Neural cell (in vitro differentiated cells): ENCODE results near the gene ZNF438. TPM values are rescaled to one million over a fixed set of nuclear protein-coding genes. Genes with fewer than 3 reads are reported as not detected.

ENCODE experiments used
- H2AFZ ChIP-seq: fragments of 200-600, 300-800 bp; sonication (generic), shearing (Covaris generic); 2 replicates; pipeline ENCODE4 v1.6.0; 2014; ENCODE audit warnings: low read depth, mild to moderate bottlenecking, antibody characterized with exemption, low read length, moderate library complexity
- H3F3A ChIP-seq: fragments of 200-600 bp; shearing (Covaris generic); 2 replicates; pipeline ENCODE4 v1.6.1; 2016; ENCODE audit warnings: mild to moderate bottlenecking, moderate library complexity, mixed read lengths, antibody characterized with exemption, low read length; ENCODE audit not compliant: insufficient read depth, poor library complexity, severe bottlenecking
- H3K27ac ChIP-seq: fragments of 200-600, 300-800 bp; sonication (generic), shearing (Covaris generic); 2 replicates; pipeline ENCODE4 v1.5.1; 2014; ENCODE audit warnings: mild to moderate bottlenecking, low read length, moderate library complexity
- H3K27me3 ChIP-seq: fragments of 300-800, 200-600 bp; sonication (generic), shearing (Covaris generic); 2 replicates; pipeline ENCODE4 v1.6.0; 2014; ENCODE audit warnings: mild to moderate bottlenecking, low read depth, low read length, moderate library complexity; ENCODE audit not compliant: insufficient read depth
- H3K36me3 ChIP-seq: fragments of 300-800, 200-600 bp; sonication (generic), shearing (Covaris generic); 2 replicates; pipeline ENCODE4 v1.5.1; 2014; ENCODE audit warnings: mild to moderate bottlenecking, antibody characterized with exemption, low read length, moderate library complexity; ENCODE audit not compliant: insufficient read depth
- H3K4me2 ChIP-seq: fragments of 300-800, 200-600 bp; sonication (generic), shearing (Covaris generic); 2 replicates; pipeline ENCODE4 v1.6.0; 2014; ENCODE audit warnings: mild to moderate bottlenecking, low read length
- H3K4me3 ChIP-seq: fragments of 300-800, 200-600 bp; sonication (generic), shearing (Covaris generic); 2 replicates; pipeline ENCODE4 v1.5.1; 2014; ENCODE audit warnings: mild to moderate bottlenecking, low read length, moderate library complexity
- H3K79me2 ChIP-seq: fragments of 200-600 bp; shearing (Covaris generic); replicated peaks from 2 replicates; pipeline ENCODE4 v1.6.0; 2014; ENCODE audit warnings: mild to moderate bottlenecking, low read length, moderate library complexity; ENCODE audit not compliant: insufficient read depth
- H3K9ac ChIP-seq: fragments of 300-800, 200-600 bp; sonication (generic), shearing (Covaris generic); 2 replicates; pipeline ENCODE4 v1.6.1; 2016; ENCODE audit warnings: mild to moderate bottlenecking, low read length, mixed read lengths
- H3K9me2 ChIP-seq: fragments of 200-600 bp; shearing (Covaris generic); 2 replicates; pipeline ENCODE4 v1.6.1; 2016; ENCODE audit warnings: mild to moderate bottlenecking, low read length, mixed read lengths; ENCODE audit not compliant: insufficient read depth
- H3K9me3 ChIP-seq: fragments of 200-600, 300-800 bp; sonication (generic), shearing (Covaris generic); 2 replicates; pipeline ENCODE4 v1.6.1; 2016; ENCODE audit warnings: mild to moderate bottlenecking, mixed run types, low read length, moderate library complexity, mixed read lengths
- H4K20me1 ChIP-seq: fragments of 200-600 bp; shearing (Covaris generic); 2 replicates; pipeline ENCODE4 v1.6.1; 2016; ENCODE audit warnings: mild to moderate bottlenecking, mixed run types; ENCODE audit not compliant: insufficient read depth
- CTCF ChIP-seq: fragments of 450-650 bp; IDR thresholded peaks from 2 replicates; pipeline ENCODE4 v1.5.1; 2014; ENCODE audit warnings: antibody characterized with exemption, mild to moderate bottlenecking, moderate library complexity; ENCODE audit not compliant: poor library complexity, severe bottlenecking
- EP300 ChIP-seq: fragments of 450-650 bp; conservative IDR thresholded peaks from 2 replicates; pipeline ENCODE4 v1.6.1; 2014; ENCODE audit warnings: antibody characterized with exemption, mild to moderate bottlenecking, moderate library complexity; ENCODE audit not compliant: poor library complexity, severe bottlenecking
- EZH2 ChIP-seq: fragments of 200-600, 300-800 bp; shearing (Covaris generic), sonication (generic); IDR thresholded peaks from 2 replicates; pipeline ENCODE4 v1.6.1; 2014; ENCODE audit warnings: antibody characterized with exemption, low read length, borderline replicate concordance, mild to moderate bottlenecking; ENCODE audit not compliant: insufficient read depth, poor library complexity, severe bottlenecking
- MXI1 ChIP-seq: fragments of 450-650 bp; conservative IDR thresholded peaks from 2 replicates; pipeline ENCODE4 v1.6.1; 2014; ENCODE audit warnings: antibody characterized with exemption, mild to moderate bottlenecking; ENCODE audit not compliant: poor library complexity, severe bottlenecking
- POLR2AphosphoS5 ChIP-seq: IDR thresholded peaks from 2 replicates; pipeline ENCODE4 v1.6.1; 2012
- RAD21 ChIP-seq: fragments of 450-650 bp; conservative IDR thresholded peaks from 2 replicates; pipeline ENCODE4 v1.6.1; 2014; ENCODE audit warnings: antibody characterized with exemption, mild to moderate bottlenecking, moderate library complexity
- REST ChIP-seq: IDR thresholded peaks from 2 replicates; pipeline ENCODE4 v1.6.1; 2012; ENCODE audit warnings: borderline replicate concordance
- SMC3 ChIP-seq: fragments of 450-650 bp; conservative IDR thresholded peaks from 2 replicates; pipeline ENCODE4 v1.6.1; 2014; ENCODE audit warnings: antibody characterized with exemption, mild to moderate bottlenecking, moderate library complexity; ENCODE audit not compliant: poor library complexity
- TAF1 ChIP-seq: IDR thresholded peaks from 2 replicates; pipeline ENCODE4 v1.6.1; 2012; ENCODE audit warnings: low read depth
- polyA plus RNA-seq: library from polyadenylated mRNA; depleted of rRNA; stranded (reverse); fragments of >200 nt; gene quantifications from 2 replicates; pipeline ENCODE4 v1.2.3, GENCODE V29; 2014

The ZNF438 gene
- polyA plus RNA-seq, 1 donor from 2014 or later = 0.78 TPM

GRCh38 chr10:30897547-30897946 lies 134.1 kb downstream of the ZNF438 start:
- Histone ChIP-seq H3F3A (no peaks in the 10 kb centered on the region), H2AFZ (no peak overlapping the region), H3K4me3 (no peak overlapping the region), H3K36me3 (no peaks in the 10 kb centered on the region), H3K9me3 (no peaks in the 10 kb centered on the region), H3K79me2 (no peaks in the 10 kb centered on the region), H3K9ac (no peak overlapping the region), H3K9me2 (no peaks in the 10 kb centered on the region), H3K27ac (no peak overlapping the region), H3K4me2 (no peak overlapping the region), H4K20me1 (no peaks in the 10 kb centered on the region), H3K27me3 (no peaks in the 10 kb centered on the region)
- no peak for TF ChIP-seq RAD21
- no peak for TF ChIP-seq REST
- no peak for TF ChIP-seq POLR2AphosphoS5
- no peak for TF ChIP-seq EZH2
- no peak for TF ChIP-seq TAF1
- TF ChIP-seq EP300 = no peak
- no peak for TF ChIP-seq MXI1
- TF ChIP-seq SMC3 = no peak
- no peak for TF ChIP-seq CTCF

- Histone ChIP-seq H3K36me3 (no peaks in the 10 kb centered on the region), H3K27me3 (no peaks in the 10 kb centered on the region), H3K79me2 (no peaks in the 10 kb centered on the region), H3K27ac (no peak overlapping the region), H3K4me2 (no peak overlapping the region), H3K9me3 (no peaks in the 10 kb centered on the region), H3K9me2 (no peaks in the 10 kb centered on the region), H4K20me1 (no peaks in the 10 kb centered on the region), H3F3A (no peaks in the 10 kb centered on the region), H3K4me3 (no peak overlapping the region), H2AFZ (no peak overlapping the region), H3K9ac (no peak overlapping the region)
- TF ChIP-seq CTCF (no peak), EP300 (no peak), MXI1 (no peak), TAF1 (no peak), RAD21 (no peak), POLR2AphosphoS5 (no peak), EZH2 (no peak), REST (no peak), SMC3 (no peak)
These were observed 134.6 kb downstream of the ZNF438 start for GRCh38 chr10:30897048-30897447.
